ENCODE results near the gene ATF4.
"Not testable (repeated sequence)": the region's sequence is repeated elsewhere in the genome, so short reads cannot be mapped to it uniquely, and the experiment has no call there.

ATF4 gene

GRCh38 chr22:39490135-39490798 is 30.1 kb upstream of the ATF4 start:
- DNase-seq: peak in 3 of 4 experiments; percentile 31 to 62 (median 58)

- DNase-seq: no peak
Observed at GRCh38 chr22:39490966-39491680, 29.2 kb upstream of the ATF4 start.

- DNase-seq: no peak
Observed at GRCh38 chr22:39491696-39492095, 28.7 kb upstream of the ATF4 start.

GRCh38 chr22:39492186-39492585 is 28.2 kb upstream of the ATF4 start:
- no peak for DNase-seq

GRCh38 chr22:39493759-39494158 is 26.6 kb upstream of the ATF4 start:
- no peak for DNase-seq

- no peak for DNase-seq
Observed at GRCh38 chr22:39494471-39495120, 25.8 kb upstream of the ATF4 start.

- DNase-seq: peak in 3 of 4 experiments; percentile 16 to 42 (median 19)
Observed at GRCh38 chr22:39496131-39496838, 24.1 kb upstream of the ATF4 start.

- no peak for DNase-seq
Observed at GRCh38 chr22:39497429-39497828, 22.9 kb upstream of the ATF4 start.

GRCh38 chr22:39498368-39498767 is 22.0 kb upstream of the ATF4 start:
- no peak for DNase-seq

GRCh38 chr22:39498802-39499201 is 21.6 kb upstream of the ATF4 start:
- no peak for DNase-seq

- DNase-seq: no peak
Observed at GRCh38 chr22:39500101-39500500, 20.3 kb upstream of the ATF4 start.

- DNase-seq: no peak
Observed at GRCh38 chr22:39501644-39502108, 18.7 kb upstream of the ATF4 start.

- peak; percentile 60 to 85 (median 80) for DNase-seq
Observed at GRCh38 chr22:39502109-39502788, 18.1 kb upstream of the ATF4 start, which contains the start of gene MIEF1. MIEF1 (plus strand) TSS chr22:39502290; CDS start chr22:39511295, 9,005 bp downstream.

GRCh38 chr22:39502789-39503409 is 17.5 kb upstream of the ATF4 start:
- no peak for DNase-seq

- no peak for DNase-seq
Observed at GRCh38 chr22:39503630-39504029, 16.7 kb upstream of the ATF4 start.

- DNase-seq: no peak
Observed at GRCh38 chr22:39504071-39504470, 16.3 kb upstream of the ATF4 start.

- DNase-seq: not testable (repeated sequence)
Observed at GRCh38 chr22:39507021-39507420, 13.3 kb upstream of the ATF4 start.

- no peak for DNase-seq
Observed at GRCh38 chr22:39508393-39508792, 12.0 kb upstream of the ATF4 start.

GRCh38 chr22:39510529-39511149 is 9.7 kb upstream of the ATF4 start:
- DNase-seq: no peak

- DNase-seq: no peak
Observed at GRCh38 chr22:39511226-39511625, 9.1 kb upstream of the ATF4 start.

- no peak for DNase-seq
Observed at GRCh38 chr22:39512026-39512425, 8.3 kb upstream of the ATF4 start.

GRCh38 chr22:39513791-39514190 is 6.6 kb upstream of the ATF4 start:
- DNase-seq: no peak

Data from activated naive CD4-positive, alpha-beta T cell (primary cell).